Effector memory CD4-positive, alpha-beta T cell (primary cell): ENCODE measurements around the gene GSTO2.

Experiments used
- DNase-seq, 3 donors: peaks; one replicate each; pipeline ENCODE4 v3.0.0-alpha.2; 2020
- H3K27ac ChIP-seq: 2 replicates; pipeline ENCODE4 v1.7.0; 2013; ENCODE audit warnings: mild to moderate bottlenecking, low read length, moderate library complexity; ENCODE audit not compliant: insufficient read depth, poor library complexity, severe bottlenecking
- H3K27me3 ChIP-seq: replicated peaks from 2 replicates; pipeline ENCODE4 v1.7.0; 2013; ENCODE audit warnings: mild to moderate bottlenecking, low read length; ENCODE audit not compliant: insufficient read depth, control insufficient read depth, poor library complexity, severe bottlenecking
- H3K36me3 ChIP-seq: 2 replicates; pipeline ENCODE4 v1.7.0; 2013; ENCODE audit warnings: mild to moderate bottlenecking, low read length, moderate library complexity; ENCODE audit not compliant: control insufficient read depth, insufficient read depth
- H3K4me1 ChIP-seq: 2 replicates; pipeline ENCODE4 v1.7.0; 2013; ENCODE audit warnings: low read length, mild to moderate bottlenecking; ENCODE audit not compliant: control insufficient read depth, insufficient read depth, poor library complexity, severe bottlenecking
- H3K4me3 ChIP-seq: 2 replicates; pipeline ENCODE4 v1.7.0; 2013; ENCODE audit warnings: low read length, low read depth, mild to moderate bottlenecking; ENCODE audit not compliant: insufficient read depth, poor library complexity, severe bottlenecking
- H3K9me3 ChIP-seq: 2 replicates; pipeline ENCODE4 v1.7.0; 2013; ENCODE audit warnings: mild to moderate bottlenecking, low read length, moderate library complexity; ENCODE audit not compliant: control insufficient read depth

Gene GSTO2

GRCh38 chr10:104252368-104252767 lies 16.6 kb upstream of the GSTO2 start:
- H3K4me1 ChIP-seq: peaks cover 8% of the 10 kb centered on the region

GRCh38 chr10:104253106-104253505 lies 15.9 kb upstream of the GSTO2 start:
- H3K9me3 ChIP-seq: no peaks in the 10 kb centered on the region
- no peak overlapping the region for H3K4me3 ChIP-seq
- peaks cover 8% of the 10 kb centered on the region for H3K4me1 ChIP-seq
- no peak for DNase-seq
- H3K27me3 ChIP-seq: no peaks in the 10 kb centered on the region
- H3K36me3 ChIP-seq: peaks cover under 1% of the 10 kb centered on the region
- no peak overlapping the region for H3K27ac ChIP-seq

More at GRCh38 chr10:104252368-104252767, 16.6 kb upstream of the GSTO2 start:
- Histone ChIP-seq H3K4me3 (no peak overlapping the region), H3K9me3 (no peaks in the 10 kb centered on the region), H3K36me3 (no peaks in the 10 kb centered on the region), H3K27me3 (no peaks in the 10 kb centered on the region), H3K27ac (no peak overlapping the region)
- DNase-seq: no peak

DNA sequence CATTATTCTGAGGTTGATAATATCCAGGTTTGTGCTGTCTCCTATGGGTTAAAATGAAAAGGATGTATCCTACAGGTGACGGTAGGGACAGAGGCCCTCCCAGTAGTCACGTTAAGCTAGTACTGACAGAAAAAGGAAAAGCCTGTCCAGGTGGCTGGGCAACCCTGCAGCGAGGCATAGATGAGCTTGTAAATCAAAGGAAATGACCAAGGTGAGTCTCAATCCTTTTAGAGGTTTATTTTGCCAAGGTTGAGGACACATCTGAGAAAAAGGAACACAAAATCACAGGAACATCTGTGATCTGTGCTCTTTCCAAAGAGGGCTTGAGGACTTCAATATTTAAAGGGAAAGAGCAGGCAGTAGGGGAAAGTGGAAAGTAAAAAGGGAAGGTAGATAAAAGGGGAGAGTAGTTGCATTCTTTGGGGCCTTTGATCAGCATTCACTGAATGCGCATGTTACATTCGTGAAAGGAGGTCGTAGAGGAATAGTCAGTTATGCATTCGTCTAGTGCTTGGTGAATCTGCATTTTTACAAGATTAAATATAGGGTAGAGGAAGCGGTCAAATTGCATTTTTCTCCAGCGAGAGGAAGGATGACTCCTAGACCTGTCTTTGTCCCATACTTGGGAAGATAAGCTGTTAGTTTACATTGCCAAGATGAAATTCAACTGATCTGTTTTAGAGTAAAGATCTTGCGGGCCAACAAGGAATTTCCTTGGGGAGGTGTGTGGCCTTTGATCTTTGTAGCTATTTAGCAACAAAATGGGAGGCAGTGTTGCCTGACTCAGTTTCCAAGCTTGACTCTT lies 15.2 kb upstream of the GSTO2 start:
- no peak overlapping the region for H3K27ac ChIP-seq
- peaks cover 7% of the 10 kb centered on the region for H3K36me3 ChIP-seq
- H3K9me3 ChIP-seq: no peaks in the 10 kb centered on the region
- H3K4me1 ChIP-seq: peaks cover 8% of the 10 kb centered on the region
- H3K27me3 ChIP-seq: no peaks in the 10 kb centered on the region
- H3K4me3 ChIP-seq: peak overlapping the region; percentile 95
- no peak for DNase-seq

GRCh38 chr10:104254493-104255310 lies 14.3 kb upstream of the GSTO2 start, which contains the start of gene GSTO1:
TSS of gene GSTO1 (plus strand) at chr10:104254892. CDS start at chr10:104254929, 37 bp downstream.
- H3K27ac ChIP-seq: peak within 1 kb of the TSS; percentile 79
- H3K9me3 ChIP-seq: no peaks in the 10 kb centered on the region
- DNase-seq: peak; percentile 23 to 42 (median 35)
- H3K36me3 ChIP-seq: peaks cover 13% of the 10 kb centered on the region
- H3K4me1 ChIP-seq: peaks cover 8% of the 10 kb centered on the region
- H3K27me3 ChIP-seq: no peaks in the 10 kb centered on the region
- H3K4me3 ChIP-seq: peak within 1 kb of the TSS; percentile 95

- Histone ChIP-seq H3K4me1 (peaks cover 14% of the 10 kb centered on the region), H3K27ac (peak overlapping the region; percentile 79), H3K36me3 (peaks cover 18% of the 10 kb centered on the region), H3K27me3 (no peaks in the 10 kb centered on the region), H3K4me3 (peak overlapping the region; percentile 95), H3K9me3 (no peaks in the 10 kb centered on the region)
- no peak for DNase-seq
These were observed 13.5 kb upstream of the GSTO2 start for GRCh38 chr10:104255311-104255981.

GRCh38 chr10:104256335-104256961 lies 12.5 kb upstream of the GSTO2 start:
- no peak for DNase-seq
- H3K4me1 ChIP-seq: peaks cover 21% of the 10 kb centered on the region
- peaks cover 21% of the 10 kb centered on the region for H3K36me3 ChIP-seq
- no peaks in the 10 kb centered on the region for H3K27me3 ChIP-seq
- H3K27ac ChIP-seq: peak overlapping the region; percentile 79
- H3K9me3 ChIP-seq: no peaks in the 10 kb centered on the region
- peak overlapping the region; percentile 95 for H3K4me3 ChIP-seq

- H3K9me3 ChIP-seq: no peaks in the 10 kb centered on the region
- no peaks in the 10 kb centered on the region for H3K27me3 ChIP-seq
- H3K27ac ChIP-seq: no peak overlapping the region
- H3K4me3 ChIP-seq: no peak overlapping the region
- DNase-seq: no peak
- peaks cover 27% of the 10 kb centered on the region for H3K36me3 ChIP-seq
- H3K4me1 ChIP-seq: peaks cover 21% of the 10 kb centered on the region
These were observed 11.7 kb upstream of the GSTO2 start for GRCh38 chr10:104257235-104257634.

DNA sequence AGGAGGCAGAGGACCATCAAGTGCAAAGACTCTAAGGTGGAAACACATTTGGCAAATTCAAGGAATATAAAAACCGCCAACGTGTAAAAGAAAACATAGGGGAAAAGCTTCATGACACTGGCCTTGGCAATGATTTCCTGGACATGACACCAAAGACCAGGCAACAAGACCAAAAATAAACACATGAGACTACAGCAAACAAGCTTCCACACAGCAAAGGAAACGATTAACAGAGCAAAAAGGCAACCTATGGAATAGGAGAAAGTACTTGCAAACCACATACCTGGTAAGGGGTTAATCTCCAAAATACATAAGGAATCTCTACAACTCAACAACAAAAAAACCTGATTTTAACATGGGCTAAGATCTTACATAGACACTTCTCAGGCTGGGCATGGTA lies 10.8 kb upstream of the GSTO2 start:
- DNase-seq: no peak
- H3K9me3 ChIP-seq: no peaks in the 10 kb centered on the region
- no peaks in the 10 kb centered on the region for H3K27me3 ChIP-seq
- H3K36me3 ChIP-seq: peaks cover 33% of the 10 kb centered on the region
- peaks cover 21% of the 10 kb centered on the region for H3K4me1 ChIP-seq
- no peak overlapping the region for H3K27ac ChIP-seq
- H3K4me3 ChIP-seq: no peak overlapping the region

DNA sequence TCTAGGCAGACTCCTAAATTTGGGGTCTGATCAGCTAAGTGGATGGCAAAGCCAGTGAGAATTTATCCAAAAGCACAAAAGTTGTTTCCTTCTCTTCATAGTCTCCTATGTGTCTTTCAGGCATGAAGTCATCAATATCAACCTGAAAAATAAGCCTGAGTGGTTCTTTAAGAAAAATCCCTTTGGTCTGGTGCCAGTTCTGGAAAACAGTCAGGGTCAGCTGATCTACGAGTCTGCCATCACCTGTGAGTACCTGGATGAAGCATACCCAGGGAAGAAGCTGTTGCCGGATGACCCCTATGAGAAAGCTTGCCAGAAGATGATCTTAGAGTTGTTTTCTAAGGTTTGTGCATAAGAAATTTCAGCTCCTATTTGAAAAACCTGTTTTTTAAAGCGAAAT lies 9.5 kb upstream of the GSTO2 start:
- Histone ChIP-seq H3K27me3 (no peaks in the 10 kb centered on the region), H3K9me3 (no peaks in the 10 kb centered on the region), H3K4me3 (no peak overlapping the region), H3K27ac (peak overlapping the region; percentile 29), H3K4me1 (peaks cover 21% of the 10 kb centered on the region), H3K36me3 (peaks cover 38% of the 10 kb centered on the region)
- DNase-seq: no peak
